GM19099 (cell line): ENCODE data around the gene POLD2.

Experiments
- POLR2A ChIP-seq: IDR thresholded peaks from 3 replicates; pipeline ENCODE4 v1.6.1; 2011; ENCODE audit warnings: low read depth; ENCODE audit not compliant: insufficient read length; ENCODE audit errors: extremely low read depth

Gene POLD2

GRCh38 chr7:44156453-44157010 lies 33.2 kb upstream of the POLD2 start:
- TF ChIP-seq POLR2A: no peak

GRCh38 chr7:44155191-44156185 lies 32.1 kb upstream of the POLD2 start:
- no peak for TF ChIP-seq POLR2A

- TF ChIP-seq POLR2A: no peak
Observed at GRCh38 chr7:44154703-44155102, 31.4 kb upstream of the POLD2 start.

- no peak for TF ChIP-seq POLR2A
Observed at GRCh38 chr7:44153948-44154335, 30.6 kb upstream of the POLD2 start.

GRCh38 chr7:44152971-44153947 lies 29.9 kb upstream of the POLD2 start:
- no peak for TF ChIP-seq POLR2A

GRCh38 chr7:44151956-44152355 lies 28.6 kb upstream of the POLD2 start:
- TF ChIP-seq POLR2A: no peak

GRCh38 chr7:44150966-44151941 lies 27.9 kb upstream of the POLD2 start:
- TF ChIP-seq POLR2A: no peak

- TF ChIP-seq POLR2A: no peak
Observed at GRCh38 chr7:44150466-44150832, 27.1 kb upstream of the POLD2 start.

GRCh38 chr7:44149571-44150465 lies 26.5 kb upstream of the POLD2 start:
- no peak for TF ChIP-seq POLR2A

- TF ChIP-seq POLR2A: no peak
Observed at GRCh38 chr7:44148961-44149536, 25.7 kb upstream of the POLD2 start.

- TF ChIP-seq POLR2A: no peak
Observed at GRCh38 chr7:44148166-44148565, 24.8 kb upstream of the POLD2 start.
